Measurements from ENCODE around the gene CRELD2. TPM values are rescaled to one million over a fixed set of nuclear protein-coding genes. Genes with fewer than 3 reads are reported as not detected.

Gene CRELD2
- total and polyA plus RNA-seq, 2 of the 4 experiments (the other 2 are of a cell fraction): 36.2 to 70.7 TPM

- TSS peak; percentile 32 for BruUV-seq (replicated peaks)
Observed at GRCh38 chr22:49903322-49904039, 15.0 kb upstream of the CRELD2 start.

More at GRCh38 chr22:49903322-49904039, 15.0 kb upstream of the CRELD2 start:
- DNase-seq (no peak), ATAC-seq (ENCODE audit: low read depth) (no peak)
- H3K9ac ChIP-seq (ENCODE audit: low read depth, low read length): no peak overlapping the region
- ChIA-PET CTCF (no interaction called here), POLR2A (ENCODE audit: unreplicated experiment) (no interaction called here)
- intact Hi-C loops (cut with micrococcal nuclease) (no loop called here), dilution Hi-C loops (cut with HindIII; ENCODE audit: low sequenced_read_pairs, unreplicated experiment) (no loop called here), in situ Hi-C loops (cut with MboI; ENCODE audit: low sequenced_read_pairs) (loop anchor here (25.0 kb wide), 1 partner anchor 91 kb away; no protein-coding TSS in a partner anchor)
- H3K4me1 ChIP-seq (ENCODE audit: control insufficient read depth, insufficient read depth, low read length): no peaks in the 10 kb centered on the region
- H3K14ac ChIP-seq (replicated peaks; ENCODE audit: low read depth, low read length): no peak overlapping the region
- WGBS, 2 experiments (ENCODE audit: extremely low coverage in 2 of 2, insufficient read length in 1 of 2): 100% methylated on average over 4 of the region's 17 CpGs; no CpG with 5 or more reads in 1 of the 2 experiments
- H4K8ac ChIP-seq (ENCODE audit: low read depth in 2 of 2, low read length in 2 of 2): no peak overlapping the region
- peaks cover 4 to 28% of the 10 kb centered on the region in 2 experiments; a peak in 2 of 4 replicates for H3K79me1 ChIP-seq (ENCODE audit: low read depth in 1 of 2, low read length in 2 of 2)
- H2AFZ ChIP-seq (replicated peaks; ENCODE audit: low read length, poor library complexity): no peak overlapping the region
- no peaks in the 10 kb centered on the region for H3K27me3 ChIP-seq (ENCODE audit: control insufficient read depth, insufficient read depth, low read length)
- H3K23ac ChIP-seq (ENCODE audit: low read depth, low read length): no peak overlapping the region
- no peak overlapping the region for H2BK5ac ChIP-seq (ENCODE audit: low read depth, low read length, poor library complexity, severe bottlenecking)
- peaks cover 10% of the 10 kb centered on the region for H3K9me1 ChIP-seq (ENCODE audit: insufficient read depth, low read length)
- no peak overlapping the region for H2BK15ac ChIP-seq (ENCODE audit: low read depth, low read length)
- H2BK20ac ChIP-seq (ENCODE audit: low read depth, low read length): no peak overlapping the region
- no peak overlapping the region for H3K4me3 ChIP-seq (ENCODE audit: insufficient read depth, low read depth, low read length)
- H3K9me3 ChIP-seq (ENCODE audit: control insufficient read depth, insufficient read depth, low read length): no peaks in the 10 kb centered on the region
- H2AK5ac ChIP-seq (ENCODE audit: low read depth, low read length): no peak overlapping the region
- H3K36me3 ChIP-seq (ENCODE audit: control insufficient read depth, insufficient read depth, low read length): peaks cover 40% of the 10 kb centered on the region
- H2AK9ac ChIP-seq (replicated peaks; ENCODE audit: low read depth, low read length, poor library complexity): no peak overlapping the region
- H3K27ac ChIP-seq (ENCODE audit: insufficient read depth, low read length): no peak overlapping the region
- TF ChIP-seq USF2 (IDR thresholded peaks at IDR 0.05; ENCODE audit: low read depth, low read length): no peak
- TF ChIP-seq NFE2L2 (IDR thresholded peaks at IDR 0.05; ENCODE audit: low read depth, low read length): no peak
- no peak for TF ChIP-seq SMC3 (IDR thresholded peaks at IDR 0.05; ENCODE audit: low read depth, low read length)
- no peak for TF ChIP-seq FOS (IDR thresholded peaks at IDR 0.05; ENCODE audit: low read depth, low read length)
- TF ChIP-seq CEBPB (IDR thresholded peaks at IDR 0.05; ENCODE audit: low read depth, low read length): no peak
- no peak for TF ChIP-seq MAFK (IDR thresholded peaks at IDR 0.05; ENCODE audit: low read depth, low read length)
- no peak for TF ChIP-seq RCOR1 (IDR thresholded peaks at IDR 0.05; ENCODE audit: insufficient replicate concordance, low read length)
- H4K91ac ChIP-seq (ENCODE audit: insufficient read depth, low read depth, low read length): no peak overlapping the region
- H2BK120ac ChIP-seq (ENCODE audit: low read depth, low read length): no peak overlapping the region
- no peak overlapping the region for H3K18ac ChIP-seq (ENCODE audit: low read depth, low read length)
- H4K20me1 ChIP-seq (ENCODE audit: insufficient read depth, low read length): peaks cover 15% of the 10 kb centered on the region
- H3K4me2 ChIP-seq (ENCODE audit: low read depth, low read length): no peak overlapping the region
- H4K5ac ChIP-seq (ENCODE audit: low read depth, low read length): no peak overlapping the region
- H3K56ac ChIP-seq (ENCODE audit: extremely low read depth, insufficient read depth, low read length): no peak overlapping the region
- H3K4ac ChIP-seq (ENCODE audit: low read depth, low read length): no peak overlapping the region

All from IMR-90 (cell line).